ENCODE data around the gene EVI5L. TPM values are rescaled to one million over a fixed set of nuclear protein-coding genes. Genes with fewer than 3 reads are reported as not detected.

The EVI5L gene
- polyA plus RNA-seq, 1 donor from 2014 or later: 50.6 TPM

- Histone ChIP-seq H4K20me1 (ENCODE audit: insufficient read depth) (no peaks in the 10 kb centered on the region), H3K27ac (ENCODE audit: low read length) (no peak overlapping the region), H3K9me2 (ENCODE audit: insufficient read depth, low read length) (no peaks in the 10 kb centered on the region), H3K9me3 (ENCODE audit: low read length) (no peaks in the 10 kb centered on the region), H2AFZ (ENCODE audit: low read depth, low read length) (no peak overlapping the region), H3F3A (ENCODE audit: insufficient read depth, low read length, poor library complexity, severe bottlenecking) (peaks cover 6% of the 10 kb centered on the region), H3K27me3 (ENCODE audit: insufficient read depth, low read depth, low read length) (no peaks in the 10 kb centered on the region), H3K36me3 (ENCODE audit: insufficient read depth, low read length) (no peaks in the 10 kb centered on the region), H3K79me2 (replicated peaks; ENCODE audit: insufficient read depth, low read length) (peaks cover 12% of the 10 kb centered on the region), H3K4me2 (ENCODE audit: low read length) (no peak overlapping the region), H3K9ac (ENCODE audit: low read length) (no peak overlapping the region), H3K4me3 (ENCODE audit: low read length) (no peak overlapping the region)
- TF ChIP-seq CTCF (IDR thresholded peaks at IDR 0.05; ENCODE audit: poor library complexity, severe bottlenecking) (peak; percentile 45), POLR2AphosphoS5 (IDR thresholded peaks at IDR 0.05) (no peak), TAF1 (IDR thresholded peaks at IDR 0.05; ENCODE audit: low read depth) (no peak)
These were observed 38.8 kb downstream of the EVI5L start for GRCh38 chr19:7868671-7869452.

- peak; percentile 25 for TF ChIP-seq POLR2AphosphoS5 (IDR thresholded peaks at IDR 0.05)
- no peak for TF ChIP-seq TAF1 (IDR thresholded peaks at IDR 0.05; ENCODE audit: low read depth)
- no peak for TF ChIP-seq SMC3 (conservative IDR thresholded peaks at IDR 0.05; ENCODE audit: poor library complexity)
- TF ChIP-seq MXI1 (conservative IDR thresholded peaks at IDR 0.05; ENCODE audit: poor library complexity, severe bottlenecking): no peak
- peak; percentile 23 for TF ChIP-seq CTCF (IDR thresholded peaks at IDR 0.05; ENCODE audit: poor library complexity, severe bottlenecking)
- no peaks in the 10 kb centered on the region for H3K27me3 ChIP-seq (ENCODE audit: insufficient read depth, low read depth, low read length)
- no peak overlapping the region for H3K4me3 ChIP-seq (ENCODE audit: low read length)
- no peak overlapping the region for H2AFZ ChIP-seq (ENCODE audit: low read depth, low read length)
- H3K79me2 ChIP-seq (replicated peaks; ENCODE audit: insufficient read depth, low read length): peaks cover 13% of the 10 kb centered on the region
- H3K4me2 ChIP-seq (ENCODE audit: low read length): no peak overlapping the region
- H4K20me1 ChIP-seq (ENCODE audit: insufficient read depth): no peaks in the 10 kb centered on the region
- peaks cover 6% of the 10 kb centered on the region for H3F3A ChIP-seq (ENCODE audit: insufficient read depth, low read length, poor library complexity, severe bottlenecking)
- H3K27ac ChIP-seq (ENCODE audit: low read length): no peak overlapping the region
- no peaks in the 10 kb centered on the region for H3K36me3 ChIP-seq (ENCODE audit: insufficient read depth, low read length)
- no peak overlapping the region for H3K9ac ChIP-seq (ENCODE audit: low read length)
- H3K9me2 ChIP-seq (ENCODE audit: insufficient read depth, low read length): no peaks in the 10 kb centered on the region
- no peaks in the 10 kb centered on the region for H3K9me3 ChIP-seq (ENCODE audit: low read length)
These were observed 39.5 kb downstream of the EVI5L start for GRCh38 chr19:7869453-7869909.

GRCh38 chr19:7869910-7870511, 40.0 kb downstream of the EVI5L start:
- H2AFZ ChIP-seq (ENCODE audit: low read depth, low read length): no peak overlapping the region
- peaks cover 13% of the 10 kb centered on the region for H3K79me2 ChIP-seq (replicated peaks; ENCODE audit: insufficient read depth, low read length)
- peaks cover 6% of the 10 kb centered on the region for H3F3A ChIP-seq (ENCODE audit: insufficient read depth, low read length, poor library complexity, severe bottlenecking)
- no peaks in the 10 kb centered on the region for H3K9me2 ChIP-seq (ENCODE audit: insufficient read depth, low read length)
- no peak overlapping the region for H3K4me2 ChIP-seq (ENCODE audit: low read length)
- no peaks in the 10 kb centered on the region for H3K36me3 ChIP-seq (ENCODE audit: insufficient read depth, low read length)
- H3K4me3 ChIP-seq (ENCODE audit: low read length): no peak overlapping the region
- no peak overlapping the region for H3K9ac ChIP-seq (ENCODE audit: low read length)
- no peak overlapping the region for H3K27ac ChIP-seq (ENCODE audit: low read length)
- H4K20me1 ChIP-seq (ENCODE audit: insufficient read depth): no peaks in the 10 kb centered on the region
- no peak for TF ChIP-seq REST (IDR thresholded peaks at IDR 0.05; ENCODE audit: borderline replicate concordance)
- no peak for TF ChIP-seq EZH2 (IDR thresholded peaks at IDR 0.05; ENCODE audit: borderline replicate concordance, insufficient read depth, low read length, poor library complexity, severe bottlenecking)
- TF ChIP-seq POLR2AphosphoS5 (IDR thresholded peaks at IDR 0.05): no peak
- no peak for TF ChIP-seq RAD21 (conservative IDR thresholded peaks at IDR 0.05)
- no peak for TF ChIP-seq MXI1 (conservative IDR thresholded peaks at IDR 0.05; ENCODE audit: poor library complexity, severe bottlenecking)
- TF ChIP-seq TAF1 (IDR thresholded peaks at IDR 0.05; ENCODE audit: low read depth): no peak
- no peak for TF ChIP-seq SMC3 (conservative IDR thresholded peaks at IDR 0.05; ENCODE audit: poor library complexity)
- TF ChIP-seq EP300 (conservative IDR thresholded peaks at IDR 0.05; ENCODE audit: poor library complexity, severe bottlenecking): no peak
- no peak for TF ChIP-seq CTCF (IDR thresholded peaks at IDR 0.05; ENCODE audit: poor library complexity, severe bottlenecking)
- H3K27me3 ChIP-seq (ENCODE audit: insufficient read depth, low read depth, low read length): no peaks in the 10 kb centered on the region
- no peaks in the 10 kb centered on the region for H3K9me3 ChIP-seq (ENCODE audit: low read length)
